GM21786 (cell line): ENCODE results near the gene TAOK3.
"Not testable (repeated sequence)": the region's sequence is repeated elsewhere in the genome, so short reads cannot be mapped to it uniquely, and the experiment has no call there.

Source experiments
- ATAC-seq: cut with Tn5 transposase; IDR thresholded peaks from one replicate; pipeline ENCODE4 v1.9.1; 2021; ENCODE audit not compliant: unreplicated experiment

Gene TAOK3

GRCh38 chr12:118145798-118146156, 226.9 kb downstream of the TAOK3 start:
- no peak for ATAC-seq

DNA sequence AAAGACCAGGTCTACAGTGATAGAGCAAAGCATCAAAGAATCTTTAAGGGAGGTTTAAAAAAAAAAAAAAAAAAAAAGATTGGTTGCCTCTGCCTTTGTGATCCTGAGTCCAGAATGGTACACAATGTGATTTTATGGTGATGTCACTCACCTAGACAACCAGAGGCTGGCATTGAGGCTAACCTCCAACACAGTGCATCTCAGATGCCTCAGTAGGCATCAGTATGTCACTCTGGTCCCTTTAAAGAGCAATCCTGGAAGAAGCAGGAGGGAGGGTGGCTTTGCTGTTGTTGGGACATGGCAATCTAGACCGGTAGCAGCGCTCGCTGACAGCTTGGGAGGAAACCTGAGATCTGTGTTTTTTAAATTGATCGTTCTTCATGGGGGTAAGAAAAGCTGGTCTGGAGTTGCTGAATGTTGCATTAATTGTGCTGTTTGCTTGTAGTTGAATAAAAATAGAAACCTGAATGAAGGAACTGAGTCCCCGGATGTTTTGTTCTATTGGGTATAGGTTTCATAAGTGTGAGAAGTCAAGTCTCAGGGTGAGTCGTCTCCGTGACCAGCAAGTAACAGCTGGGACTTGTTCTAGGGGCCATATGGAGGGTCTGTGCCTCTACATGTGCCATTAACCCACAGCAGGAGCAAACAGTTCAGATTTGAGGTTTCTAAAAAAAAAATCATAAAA, 227.5 kb downstream of the TAOK3 start:
- no peak for ATAC-seq

DNA sequence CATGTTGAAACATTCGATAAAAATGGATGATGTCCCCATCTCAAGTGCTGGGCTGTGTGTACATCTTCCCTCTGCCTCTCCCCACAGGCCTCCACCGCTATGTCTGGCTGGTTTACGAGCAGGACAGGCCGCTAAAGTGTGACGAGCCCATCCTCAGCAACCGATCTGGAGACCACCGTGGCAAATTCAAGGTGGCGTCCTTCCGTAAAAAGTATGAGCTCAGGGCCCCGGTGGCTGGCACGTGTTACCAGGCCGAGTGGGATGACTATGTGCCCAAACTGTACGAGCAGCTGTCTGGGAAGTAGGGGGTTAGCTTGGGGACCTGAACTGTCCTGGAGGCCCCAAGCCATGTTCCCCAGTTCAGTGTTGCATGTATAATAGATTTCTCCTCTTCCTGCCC, 228.2 kb downstream of the TAOK3 start:
- no peak for ATAC-seq

GRCh38 chr12:118140825-118141224, 231.9 kb downstream of the TAOK3 start:
- ATAC-seq = no peak

DNA sequence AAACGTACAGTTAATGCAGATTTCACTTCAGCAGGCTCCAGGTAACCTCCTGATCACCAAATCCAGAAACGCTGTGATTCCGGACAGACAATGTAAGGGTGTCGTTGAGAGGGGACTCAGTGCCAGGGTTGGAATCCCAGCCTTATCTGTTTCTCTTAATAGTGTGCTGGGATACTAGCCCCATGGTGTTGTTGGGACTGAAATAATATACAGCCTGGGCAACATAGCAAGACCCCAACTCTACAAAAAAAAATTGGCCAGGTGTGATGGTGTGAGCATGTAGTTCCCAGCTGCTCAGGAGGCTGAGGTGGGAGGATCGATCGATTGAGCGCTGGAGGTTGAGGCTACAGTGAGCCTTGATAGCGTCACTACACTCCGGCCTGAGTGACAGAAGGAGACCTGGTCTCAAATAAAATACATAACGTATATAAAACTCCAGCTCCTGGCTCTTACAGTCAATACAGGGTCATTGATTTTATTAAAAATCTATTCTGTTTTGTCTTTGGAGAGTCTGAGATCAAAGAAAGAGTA, 235.5 kb downstream of the TAOK3 start:
- no peak for ATAC-seq

DNA sequence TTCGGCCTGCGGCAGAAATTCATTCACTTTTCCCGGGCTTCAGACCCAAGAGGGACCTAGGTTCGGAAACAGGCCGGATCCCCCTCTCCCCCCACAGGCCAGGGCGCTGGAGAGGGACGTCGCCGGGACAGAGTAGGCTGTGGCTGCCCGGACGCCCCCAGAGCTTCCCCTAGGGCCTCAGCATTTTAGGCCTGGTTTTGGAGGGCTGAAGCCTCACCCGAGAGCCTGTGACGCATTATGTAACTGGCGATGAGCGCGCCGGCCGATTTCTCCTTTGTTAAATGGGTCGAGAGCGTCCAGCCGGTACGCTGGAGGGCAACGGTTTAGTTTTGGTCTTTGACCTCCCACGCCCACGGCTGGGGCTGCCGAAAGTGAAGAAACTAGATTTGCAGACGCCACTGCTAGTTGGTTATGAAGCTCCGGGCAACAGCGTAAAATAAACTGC, 236.1 kb downstream of the TAOK3 start:
- peak; percentile 31 for ATAC-seq

DNA sequence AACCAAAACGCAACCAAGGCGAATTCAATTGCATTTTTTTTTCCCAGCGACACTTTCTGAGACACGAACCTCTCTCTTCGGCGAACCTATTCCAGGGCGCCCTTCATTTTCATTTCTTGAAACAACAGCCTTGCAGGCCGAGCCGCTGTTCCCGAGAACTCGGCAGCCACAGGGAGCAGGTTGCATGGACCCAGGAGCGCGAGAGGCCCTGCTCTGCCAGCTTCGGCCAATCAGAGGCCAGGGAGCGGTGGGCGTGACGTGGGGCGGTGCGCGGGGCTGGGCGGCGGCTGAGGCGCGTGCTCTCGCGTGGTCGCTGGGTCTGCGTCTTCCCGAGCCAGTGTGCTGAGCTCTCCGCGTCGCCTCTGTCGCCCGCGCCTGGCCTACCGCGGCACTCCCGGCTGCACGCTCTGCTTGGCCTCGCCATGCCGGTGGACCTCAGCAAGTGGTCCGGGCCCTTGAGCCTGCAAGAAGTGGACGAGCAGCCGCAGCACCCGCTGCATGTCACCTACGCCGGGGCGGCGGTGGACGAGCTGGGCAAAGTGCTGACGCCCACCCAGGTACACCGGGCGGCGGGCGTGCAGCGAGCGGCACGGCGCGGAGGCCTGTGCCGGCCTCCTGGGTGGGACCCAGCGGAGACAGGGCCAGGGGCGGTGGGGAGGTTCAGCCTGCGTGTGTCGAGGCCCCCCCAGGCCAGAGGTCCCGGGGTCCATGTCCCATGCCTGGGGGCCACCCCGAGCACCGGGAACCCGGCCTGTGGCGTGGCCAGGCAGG, 236.7 kb downstream of the TAOK3 start, which contains the start of gene PEBP1:
PEBP1 (plus strand) TSS at position 337 of the 771 bp plus-strand sequence; CDS start at position 423, 86 bp downstream.
- peak; percentile 95 for ATAC-seq

DNA sequence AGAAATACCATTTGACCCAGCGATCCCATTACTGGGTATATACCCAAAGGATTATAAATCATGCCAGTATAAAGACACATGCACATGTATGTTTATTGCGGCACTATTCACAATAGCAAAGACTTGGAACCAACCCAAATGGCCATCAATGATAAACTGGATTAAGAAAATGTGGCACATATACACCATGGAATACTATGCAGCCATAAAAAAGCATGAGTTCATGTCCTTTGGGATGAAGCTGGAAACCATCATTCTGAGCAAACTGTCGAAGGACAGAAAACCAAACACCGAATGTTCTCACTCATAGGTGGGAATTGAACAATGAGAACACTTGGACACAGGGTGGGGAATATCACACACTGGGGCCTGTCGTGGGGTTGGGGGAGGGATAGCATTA, 243.3 kb downstream of the TAOK3 start:
- ATAC-seq = not testable (repeated sequence)

DNA sequence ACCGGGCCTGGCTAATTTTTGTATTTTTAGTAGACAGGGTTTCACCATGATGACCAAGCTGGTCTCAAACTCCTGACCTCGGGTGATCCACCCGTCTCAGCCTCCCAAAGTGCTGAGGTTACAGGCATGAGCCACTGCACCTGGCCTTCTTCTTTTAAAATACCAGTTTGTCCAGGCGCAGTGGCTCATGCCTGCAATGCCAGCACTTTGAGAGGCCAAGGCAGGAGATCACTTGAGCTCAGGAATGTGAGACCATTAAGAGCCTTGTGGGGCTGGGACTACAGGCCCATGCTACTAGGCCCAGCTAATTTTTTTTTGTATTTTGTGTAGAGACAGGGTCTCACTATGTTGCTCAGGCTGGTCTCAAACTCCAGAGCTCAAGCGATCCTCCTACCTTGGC, 244.8 kb downstream of the TAOK3 start:
- ATAC-seq = no peak

DNA sequence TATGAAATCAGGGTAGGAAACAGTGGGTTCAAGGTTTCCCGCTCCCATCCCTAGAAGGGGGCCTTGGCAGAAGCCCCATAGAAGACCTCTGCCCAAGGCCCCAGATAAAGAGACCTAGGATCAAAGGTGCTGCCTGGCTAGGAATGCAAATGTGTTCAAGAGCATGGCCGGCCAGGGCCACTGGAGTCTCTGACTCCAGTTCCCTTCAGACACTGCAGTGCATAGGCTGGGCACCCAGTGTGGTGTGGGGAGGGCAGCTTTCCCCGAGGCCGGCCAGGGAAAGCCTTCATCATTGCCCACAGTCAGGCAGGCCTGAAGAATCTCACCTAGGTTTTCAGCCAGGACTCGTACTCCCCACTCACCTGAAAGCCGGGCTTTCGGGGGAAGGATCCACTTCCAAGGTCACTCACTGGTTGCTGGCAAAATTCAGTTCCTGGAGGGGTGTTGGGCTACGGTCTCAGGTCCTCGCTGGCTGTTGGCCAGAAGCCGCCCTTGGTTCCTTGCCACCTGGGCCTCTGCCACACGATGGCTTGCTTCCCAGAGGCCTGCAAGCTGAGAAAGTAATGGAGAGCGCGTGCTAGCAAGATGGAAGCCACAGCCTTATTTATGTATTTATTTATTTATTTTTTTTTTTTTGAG, 246.5 kb downstream of the TAOK3 start:
- ATAC-seq = no peak

- ATAC-seq = no peak
Measured at GRCh38 chr12:118125743-118126118, 247.0 kb downstream of the TAOK3 start.

DNA sequence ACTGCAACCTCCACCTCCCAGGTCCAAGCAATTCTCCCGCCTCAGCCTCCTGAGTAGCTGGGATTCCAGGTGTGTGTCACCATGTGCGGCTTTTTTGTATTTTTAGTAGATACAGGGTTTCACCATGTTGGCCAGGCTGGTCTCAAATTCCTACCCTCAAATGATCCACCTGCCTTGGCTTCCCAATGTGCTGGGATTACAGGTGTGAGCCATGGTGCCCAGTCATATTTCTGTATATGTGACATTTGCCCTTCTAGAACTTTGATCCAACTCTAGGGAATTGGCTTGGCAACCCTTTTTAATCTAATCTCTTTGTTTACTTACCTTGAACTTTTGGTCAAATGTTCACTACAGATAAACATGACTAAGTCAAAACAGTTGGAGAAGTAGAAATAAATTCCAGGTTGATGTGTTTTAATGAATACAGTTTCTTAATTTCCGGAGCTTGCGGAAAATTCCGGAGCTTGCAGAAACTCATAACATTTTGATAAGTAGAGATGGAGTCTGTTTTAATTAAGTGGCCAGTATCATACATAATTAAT, 248.3 kb downstream of the TAOK3 start:
- no peak for ATAC-seq

DNA sequence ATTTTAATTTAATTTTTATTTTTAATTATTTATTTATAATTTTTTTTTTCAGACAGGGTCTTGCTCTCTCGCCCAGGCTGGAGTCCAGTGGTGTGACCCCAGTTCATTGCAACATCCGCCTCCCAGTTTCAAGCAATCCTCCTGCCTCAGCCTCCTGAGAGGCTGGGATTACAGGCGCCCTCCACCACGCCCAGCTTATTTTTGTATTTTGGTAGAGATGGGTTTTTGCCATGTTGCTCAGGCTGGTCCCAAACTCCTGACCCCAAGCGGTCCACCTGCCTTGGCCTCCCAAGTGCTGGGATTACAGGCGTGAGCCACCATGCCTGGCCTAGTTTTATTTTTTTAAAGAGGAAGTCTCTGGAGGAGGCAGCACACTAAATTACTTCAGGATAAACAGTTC, 250.4 kb downstream of the TAOK3 start:
- no peak for ATAC-seq

DNA sequence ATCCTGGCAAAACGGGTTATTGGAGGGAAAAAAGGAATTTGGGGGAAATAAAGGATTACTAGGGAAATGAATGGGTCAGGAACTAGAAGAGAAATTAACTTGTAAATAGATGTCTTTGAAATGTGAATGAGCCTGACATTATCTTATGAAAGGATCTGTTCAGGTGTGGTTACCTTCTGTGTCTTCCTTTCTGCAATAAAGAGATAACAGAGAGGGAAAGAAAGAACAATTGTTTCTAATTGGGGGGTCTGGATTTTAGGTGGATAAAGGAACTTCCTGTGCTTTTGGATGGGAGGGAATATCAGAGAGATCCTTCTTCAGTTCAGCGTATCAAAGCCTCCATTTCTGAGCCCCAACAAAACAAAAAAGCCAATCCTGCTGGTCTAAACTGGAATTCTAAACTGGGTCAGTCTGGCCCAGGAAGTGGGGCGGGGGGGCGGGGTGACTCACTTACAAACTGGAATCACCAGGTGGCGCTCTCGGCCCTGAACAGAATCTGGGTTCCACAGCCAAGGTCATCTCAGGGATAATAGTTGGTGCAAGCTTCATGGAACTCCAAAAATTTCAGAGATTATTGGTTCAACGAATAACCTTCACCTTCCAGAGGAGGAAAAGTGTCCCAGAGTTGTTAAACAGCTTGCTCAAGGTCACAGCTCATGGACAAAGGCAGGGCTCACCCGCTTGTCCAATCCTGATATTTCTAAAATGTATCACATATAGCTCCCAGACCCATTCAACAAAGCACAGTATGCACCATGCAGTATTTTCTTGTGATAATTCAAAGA, 251.9 kb downstream of the TAOK3 start:
- ATAC-seq = peak; percentile 60

DNA sequence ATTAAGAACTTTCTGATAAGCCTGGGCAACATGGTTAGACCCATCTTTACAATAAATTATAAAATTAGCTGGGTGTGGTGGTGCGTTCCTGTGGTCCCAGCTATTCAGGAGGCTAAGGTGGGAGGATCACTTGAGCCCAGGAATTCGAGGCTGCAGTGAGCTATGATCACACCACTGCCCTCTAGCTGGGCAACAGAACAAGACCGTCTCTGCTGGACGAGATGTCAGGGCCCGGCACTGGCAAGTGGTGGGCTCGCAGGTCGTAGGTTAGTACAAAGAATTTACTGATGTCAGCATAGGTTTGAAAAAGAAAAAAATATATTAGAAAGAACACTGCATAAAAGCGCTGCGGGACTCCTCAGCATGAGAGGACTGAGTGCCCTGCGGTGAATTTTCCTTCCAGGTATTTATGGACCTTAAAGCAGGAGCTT, 253.2 kb downstream of the TAOK3 start:
- ATAC-seq = no peak

- no peak for ATAC-seq
Measured at GRCh38 chr12:118109088-118109487, 263.6 kb downstream of the TAOK3 start.

- ATAC-seq = no peak
Measured at GRCh38 chr12:118107694-118108093, 265.0 kb downstream of the TAOK3 start.

- no peak for ATAC-seq
Measured at GRCh38 chr12:118107011-118107410, 265.7 kb downstream of the TAOK3 start.

GRCh38 chr12:118103601-118104382, 268.9 kb downstream of the TAOK3 start, which contains the start of gene VSIG10:
VSIG10 (minus strand) TSS chr12:118104011; CDS start chr12:118103671, 340 bp downstream.
- ATAC-seq = no peak

GRCh38 chr12:118103201-118103600, 269.5 kb downstream of the TAOK3 start:
- no peak for ATAC-seq
